CD4-positive, alpha-beta T cell (primary cell): ENCODE measurements around the gene TMEM54. TPM values are rescaled to one million over a fixed set of nuclear protein-coding genes. Genes with fewer than 3 reads are reported as not detected.

Source experiments
- ATAC-seq: fragments of 200-7000 bp; cut with Tn5 transposase; one replicate; pipeline ENCODE4 v1.10.0; 2022; ENCODE audit warnings: mild to moderate bottlenecking; ENCODE audit not compliant: poor library complexity
- CTCF ChIA-PET: fragments of 350-600 bp; sonication (Branson Sonifier 250); formaldehyde crosslinking; loops from one replicate; lab custom pipeline; 2021; ENCODE audit warnings: antibody characterized with exemption, inconsistent platforms; lab: Charles Lee
- POLR2A ChIA-PET: fragments of 350-600 bp; sonication (Branson Sonifier 250); formaldehyde crosslinking; loops from one replicate; lab custom pipeline; 2021; ENCODE audit warnings: antibody characterized with exemption, inconsistent platforms; lab: Charles Lee
- DNase-seq, 14 experiments: peaks; one replicate each; pipeline ENCODE4 v3.0.0-alpha.2; 2013 to 2020; ENCODE audit warnings: mixed read lengths in 2 of 14
- H3K27ac ChIP-seq, 2 donors: one replicate each; pipeline versions ENCODE4 v1.5.1 to v1.7.0; 2013; ENCODE audit warnings: low read length in 2 of 2, low read depth in 1 of 2, mild to moderate bottlenecking in 1 of 2
- H3K27me3 ChIP-seq, 2 experiments: 1 replicate in 1 of 2; 2 replicates in 1 of 2; pipeline versions ENCODE4 v1.6.1 to v1.7.0; 2013; ENCODE audit warnings: low read length in 2 of 2, control low read depth in 1 of 2, mild to moderate bottlenecking in 1 of 2, moderate library complexity in 1 of 2; ENCODE audit not compliant: insufficient read depth in 2 of 2, control insufficient read depth in 1 of 2
- H3K36me3 ChIP-seq: one replicate; pipeline ENCODE4 v1.6.1; 2013; ENCODE audit warnings: low read length, control low read depth; ENCODE audit not compliant: insufficient read depth
- H3K4me1 ChIP-seq: one replicate; pipeline ENCODE4 v1.6.1; 2013; ENCODE audit warnings: low read length, control low read depth; ENCODE audit not compliant: insufficient read depth
- H3K4me3 ChIP-seq: one replicate; pipeline ENCODE4 v1.5.1; 2013; ENCODE audit warnings: mild to moderate bottlenecking, low read length, moderate library complexity
- H3K9me3 ChIP-seq, 2 experiments: 1 replicate in 1 of 2; 2 replicates in 1 of 2; pipeline versions ENCODE4 v1.6.1 to v1.7.0; 2013; ENCODE audit warnings: low read length in 2 of 2, mild to moderate bottlenecking in 2 of 2, control low read depth in 1 of 2, moderate library complexity in 1 of 2; ENCODE audit not compliant: control insufficient read depth in 1 of 2, insufficient read depth in 1 of 2
- H3K27ac Mint-ChIP-seq: one replicate; pipeline ENCODE4 v1.8.0; 2020; ENCODE audit warnings: mixed read lengths
- H3K27me3 Mint-ChIP-seq: one replicate; pipeline ENCODE4 v1.8.0; 2021; ENCODE audit warnings: mixed read lengths
- H3K36me3 Mint-ChIP-seq: one replicate; pipeline ENCODE4 v1.8.0; 2021; ENCODE audit warnings: low read depth, mixed read lengths
- H3K4me1 Mint-ChIP-seq: one replicate; pipeline ENCODE4 v1.8.0; 2021; ENCODE audit warnings: low read depth, mixed read lengths
- H3K4me3 Mint-ChIP-seq: one replicate; pipeline ENCODE4 v1.8.0; 2020; ENCODE audit warnings: mild to moderate bottlenecking, mixed read lengths
- H3K9me3 Mint-ChIP-seq: one replicate; pipeline ENCODE4 v1.8.0; 2020; ENCODE audit warnings: mixed read lengths
- intact Hi-C, 2 experiments: fragments of 100-400 bp; cut with DNase I in 1 of 2; cut with micrococcal nuclease in 1 of 2; formaldehyde crosslinking; loops; one replicate each; pipeline versions ENCODE4 v1.15.1 to v1.9.0; 2023 to 2025; cut with DNase I, micrococcal nuclease
- total RNA-seq, 174 experiments: library from RNA in 2 of 174; stranded (reverse) in 2 of 174; gene quantifications; one replicate each; pipeline ENCODE4 v1.2.3 and lab custom pipeline; 2021 to 2026
- TF ChIP-seq, protein P1 (sequence below): fragments of 200-600 bp; IDR thresholded peaks from one replicate; pipeline ENCODE4 v1.8.0; 2022; ENCODE audit warnings: antibody characterized with exemption, mild to moderate bottlenecking

The TMEM54 gene
- total RNA-seq, 2 experiments from 2014 or later: not detected

DNA sequence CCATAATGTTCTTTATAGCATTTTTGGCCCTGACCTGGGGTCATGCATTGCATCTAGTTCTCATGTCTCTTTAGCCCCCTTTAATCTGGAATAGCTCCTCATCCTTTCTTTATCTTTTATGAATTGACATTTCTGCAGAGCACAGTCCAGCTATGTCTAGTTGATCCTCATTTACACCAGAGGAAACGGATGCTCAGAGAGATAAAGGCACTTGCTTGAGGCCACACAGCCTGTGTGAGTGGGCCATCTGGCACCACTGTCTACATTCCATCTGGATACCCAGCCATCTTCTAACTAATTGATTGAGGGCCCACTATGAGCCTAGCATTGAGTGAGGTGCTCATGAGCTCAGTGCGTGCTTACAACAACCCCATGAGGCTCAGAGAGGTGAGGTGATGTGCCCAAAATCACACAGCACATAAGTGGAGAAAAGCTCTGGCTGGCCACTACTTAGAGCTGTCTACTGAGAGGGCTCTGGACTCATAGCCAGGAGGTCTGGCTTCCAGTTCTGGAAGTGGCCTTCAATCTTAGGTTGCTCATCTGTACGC, 11.4 kb downstream of the TMEM54 start:
- peaks cover 11% of the 10 kb centered on the region for H3K4me1 Mint-ChIP-seq
- ChIA-PET CTCF (no interaction called here), POLR2A (no interaction called here)
- Histone ChIP-seq H3K27ac (no peak overlapping the region), H3K4me3 (no peak overlapping the region), H3K36me3 (no peaks in the 10 kb centered on the region), H3K9me3 (peaks cover 0 to 31% of the 10 kb centered on the region in 2 experiments), H3K4me1 (peaks cover 28% of the 10 kb centered on the region), H3K27me3 (peaks cover 67 to 94% of the 10 kb centered on the region in 2 experiments)
- no peak for DNase-seq
- intact Hi-C loops: no loop called here
- no peaks in the 10 kb centered on the region for H3K9me3 Mint-ChIP-seq
- no peak for ATAC-seq
- no peak overlapping the region for H3K4me3 Mint-ChIP-seq
- TF ChIP-seq, protein P1, sequence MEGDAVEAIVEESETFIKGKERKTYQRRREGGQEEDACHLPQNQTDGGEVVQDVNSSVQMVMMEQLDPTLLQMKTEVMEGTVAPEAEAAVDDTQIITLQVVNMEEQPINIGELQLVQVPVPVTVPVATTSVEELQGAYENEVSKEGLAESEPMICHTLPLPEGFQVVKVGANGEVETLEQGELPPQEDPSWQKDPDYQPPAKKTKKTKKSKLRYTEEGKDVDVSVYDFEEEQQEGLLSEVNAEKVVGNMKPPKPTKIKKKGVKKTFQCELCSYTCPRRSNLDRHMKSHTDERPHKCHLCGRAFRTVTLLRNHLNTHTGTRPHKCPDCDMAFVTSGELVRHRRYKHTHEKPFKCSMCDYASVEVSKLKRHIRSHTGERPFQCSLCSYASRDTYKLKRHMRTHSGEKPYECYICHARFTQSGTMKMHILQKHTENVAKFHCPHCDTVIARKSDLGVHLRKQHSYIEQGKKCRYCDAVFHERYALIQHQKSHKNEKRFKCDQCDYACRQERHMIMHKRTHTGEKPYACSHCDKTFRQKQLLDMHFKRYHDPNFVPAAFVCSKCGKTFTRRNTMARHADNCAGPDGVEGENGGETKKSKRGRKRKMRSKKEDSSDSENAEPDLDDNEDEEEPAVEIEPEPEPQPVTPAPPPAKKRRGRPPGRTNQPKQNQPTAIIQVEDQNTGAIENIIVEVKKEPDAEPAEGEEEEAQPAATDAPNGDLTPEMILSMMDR: no peak
- H3K27me3 Mint-ChIP-seq: peaks cover 93% of the 10 kb centered on the region
- H3K27ac Mint-ChIP-seq: no peak overlapping the region
- no peaks in the 10 kb centered on the region for H3K36me3 Mint-ChIP-seq

- H3K4me1 Mint-ChIP-seq: peaks cover 11% of the 10 kb centered on the region
- POLR2A ChIA-PET: interaction anchor here (0.5 kb wide), 1 partner anchor 88 kb away, joined by 3 read pairs; no protein-coding TSS in a partner anchor
- intact Hi-C loops: no loop called here
- H3K27ac Mint-ChIP-seq: no peak overlapping the region
- H3K4me1 ChIP-seq: peaks cover 26% of the 10 kb centered on the region
- H3K36me3 ChIP-seq: no peaks in the 10 kb centered on the region
- TF ChIP-seq, protein P1: no peak
- H3K27me3 ChIP-seq: peaks cover 72 to 97% of the 10 kb centered on the region in 2 experiments
- DNase-seq (no peak), ATAC-seq (no peak)
- CTCF ChIA-PET: no interaction called here
- H3K36me3 Mint-ChIP-seq: no peaks in the 10 kb centered on the region
- no peak overlapping the region for H3K27ac ChIP-seq
- peaks cover 91% of the 10 kb centered on the region for H3K27me3 Mint-ChIP-seq
- H3K4me3 ChIP-seq: no peak overlapping the region
- no peaks in the 10 kb centered on the region for H3K9me3 Mint-ChIP-seq
- no peak overlapping the region for H3K4me3 Mint-ChIP-seq
- H3K9me3 ChIP-seq: peaks cover 0 to 28% of the 10 kb centered on the region in 2 experiments
These were observed 12.3 kb downstream of the TMEM54 start for GRCh38 chr1:32888677-32889420.

DNA sequence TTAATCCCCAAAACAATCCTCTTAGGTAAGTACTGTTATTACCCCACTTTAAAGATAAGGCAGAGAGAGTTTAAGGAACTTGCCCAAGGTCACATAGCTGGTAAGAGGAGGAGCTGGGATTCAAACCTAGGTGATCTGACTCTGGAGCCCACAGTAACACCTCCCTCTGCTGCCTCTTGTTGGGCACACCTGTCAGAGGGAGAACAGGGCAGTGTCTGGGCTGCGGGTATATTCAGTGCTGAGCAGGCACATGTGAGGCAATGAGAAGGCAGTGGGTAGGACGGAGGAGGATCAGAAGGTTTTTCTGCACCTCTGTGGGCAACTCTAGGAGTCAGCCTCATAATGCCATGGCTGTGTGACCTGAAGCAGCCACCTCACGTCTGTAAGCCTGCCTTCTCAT, 13.1 kb downstream of the TMEM54 start:
- Mint-ChIP-seq H3K4me1 (peaks cover 11% of the 10 kb centered on the region), H3K27ac (no peak overlapping the region), H3K9me3 (no peaks in the 10 kb centered on the region), H3K4me3 (no peak overlapping the region), H3K27me3 (peaks cover 91% of the 10 kb centered on the region), H3K36me3 (no peaks in the 10 kb centered on the region)
- DNase-seq (no peak), ATAC-seq (no peak)
- Histone ChIP-seq H3K4me3 (no peak overlapping the region), H3K4me1 (peaks cover 19% of the 10 kb centered on the region), H3K36me3 (no peaks in the 10 kb centered on the region), H3K9me3 (peaks cover 0 to 27% of the 10 kb centered on the region in 2 experiments), H3K27me3 (peaks cover 68 to 97% of the 10 kb centered on the region in 2 experiments), H3K27ac (no peak overlapping the region)
- TF ChIP-seq, protein P1: no peak
- ChIA-PET POLR2A (no interaction called here), CTCF (no interaction called here)
- intact Hi-C loops: no loop called here
